ENCODE data around the gene HNRNPR. TPM values are rescaled to one million over a fixed set of nuclear protein-coding genes. Genes with fewer than 3 reads are reported as not detected.

The HNRNPR gene
- total RNA-seq, 1 experiment from 2014 or later, result 141 TPM

DNA sequence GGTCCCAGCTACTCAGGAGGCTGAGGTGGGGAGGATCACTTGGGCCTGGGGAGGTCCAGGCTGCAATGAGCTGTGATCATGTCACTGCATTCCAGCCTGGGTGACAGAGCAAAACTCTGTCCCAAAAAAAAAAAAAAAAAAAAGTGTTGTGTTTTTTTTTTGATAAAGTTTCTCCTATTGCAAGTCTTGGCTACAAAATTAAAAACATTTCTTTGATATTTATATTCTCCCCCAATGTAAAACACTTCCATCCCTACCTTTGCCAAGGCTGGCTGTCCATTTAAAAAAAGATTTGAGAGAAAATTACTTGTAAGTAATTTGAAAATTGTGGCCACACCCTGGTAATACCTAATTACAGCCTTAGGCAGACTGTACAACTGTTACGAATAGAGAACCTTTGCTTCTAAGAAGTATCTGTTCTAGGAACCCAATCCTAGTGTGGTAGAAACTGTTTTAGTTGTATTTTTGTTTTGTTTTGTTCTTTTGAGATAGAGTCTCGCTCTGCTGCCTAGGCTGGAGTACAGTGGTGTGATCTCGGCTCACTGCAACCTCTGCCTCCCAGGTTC, 14.3 kb upstream of the HNRNPR start:
- ATAC-seq (no peak), DNase-seq (no peak)
- Histone ChIP-seq H3K27me3 (ENCODE audit: low read length) (no peaks in the 10 kb centered on the region), H3K79me2 (ENCODE audit: low read length) (peaks cover 4% of the 10 kb centered on the region; the same call in 1 of the 2 replicates), H3F3A (ENCODE audit: low read length, unreplicated experiment) (no peaks in the 10 kb centered on the region), H3K4me2 (ENCODE audit: low read length) (no peak overlapping the region), H4K20me1 (ENCODE audit: low read length) (no peaks in the 10 kb centered on the region), H3K4me1 (ENCODE audit: insufficient read depth, low read length) (no peaks in the 10 kb centered on the region), H2AFZ (ENCODE audit: low read length) (no peak overlapping the region), H3K9me2 (replicated peaks; ENCODE audit: low read length) (no peaks in the 10 kb centered on the region), H3K36me3 (ENCODE audit: low read depth, low read length) (peaks cover 40% of the 10 kb centered on the region), H3K9ac (ENCODE audit: low read length) (no peak overlapping the region), H3K27ac (ENCODE audit: low read length) (no peak overlapping the region), H3K4me3 (ENCODE audit: low read length) (no peak overlapping the region), H3K9me3 (ENCODE audit: low read length) (peaks cover 35% of the 10 kb centered on the region)
- ChIA-PET CTCF (no interaction called here), POLR2A (ENCODE audit: unreplicated experiment) (no interaction called here)
- intact Hi-C loops (cut with micrococcal nuclease), result no loop called here
- no TSS peak for BruUV-seq (replicated peaks)
- no peak for TF ChIP-seq EZH2 (IDR thresholded peaks at IDR 0.05; ENCODE audit: low read length, unreplicated experiment)
- TF ChIP-seq, protein P1, sequence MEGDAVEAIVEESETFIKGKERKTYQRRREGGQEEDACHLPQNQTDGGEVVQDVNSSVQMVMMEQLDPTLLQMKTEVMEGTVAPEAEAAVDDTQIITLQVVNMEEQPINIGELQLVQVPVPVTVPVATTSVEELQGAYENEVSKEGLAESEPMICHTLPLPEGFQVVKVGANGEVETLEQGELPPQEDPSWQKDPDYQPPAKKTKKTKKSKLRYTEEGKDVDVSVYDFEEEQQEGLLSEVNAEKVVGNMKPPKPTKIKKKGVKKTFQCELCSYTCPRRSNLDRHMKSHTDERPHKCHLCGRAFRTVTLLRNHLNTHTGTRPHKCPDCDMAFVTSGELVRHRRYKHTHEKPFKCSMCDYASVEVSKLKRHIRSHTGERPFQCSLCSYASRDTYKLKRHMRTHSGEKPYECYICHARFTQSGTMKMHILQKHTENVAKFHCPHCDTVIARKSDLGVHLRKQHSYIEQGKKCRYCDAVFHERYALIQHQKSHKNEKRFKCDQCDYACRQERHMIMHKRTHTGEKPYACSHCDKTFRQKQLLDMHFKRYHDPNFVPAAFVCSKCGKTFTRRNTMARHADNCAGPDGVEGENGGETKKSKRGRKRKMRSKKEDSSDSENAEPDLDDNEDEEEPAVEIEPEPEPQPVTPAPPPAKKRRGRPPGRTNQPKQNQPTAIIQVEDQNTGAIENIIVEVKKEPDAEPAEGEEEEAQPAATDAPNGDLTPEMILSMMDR (conservative IDR thresholded peaks at IDR 0.05; ENCODE audit: low read depth, low read length), result no peak
- no peak for TF ChIP-seq EZH2phosphoT487 (IDR thresholded peaks at IDR 0.05; ENCODE audit: borderline replicate concordance, low read length)

DNA sequence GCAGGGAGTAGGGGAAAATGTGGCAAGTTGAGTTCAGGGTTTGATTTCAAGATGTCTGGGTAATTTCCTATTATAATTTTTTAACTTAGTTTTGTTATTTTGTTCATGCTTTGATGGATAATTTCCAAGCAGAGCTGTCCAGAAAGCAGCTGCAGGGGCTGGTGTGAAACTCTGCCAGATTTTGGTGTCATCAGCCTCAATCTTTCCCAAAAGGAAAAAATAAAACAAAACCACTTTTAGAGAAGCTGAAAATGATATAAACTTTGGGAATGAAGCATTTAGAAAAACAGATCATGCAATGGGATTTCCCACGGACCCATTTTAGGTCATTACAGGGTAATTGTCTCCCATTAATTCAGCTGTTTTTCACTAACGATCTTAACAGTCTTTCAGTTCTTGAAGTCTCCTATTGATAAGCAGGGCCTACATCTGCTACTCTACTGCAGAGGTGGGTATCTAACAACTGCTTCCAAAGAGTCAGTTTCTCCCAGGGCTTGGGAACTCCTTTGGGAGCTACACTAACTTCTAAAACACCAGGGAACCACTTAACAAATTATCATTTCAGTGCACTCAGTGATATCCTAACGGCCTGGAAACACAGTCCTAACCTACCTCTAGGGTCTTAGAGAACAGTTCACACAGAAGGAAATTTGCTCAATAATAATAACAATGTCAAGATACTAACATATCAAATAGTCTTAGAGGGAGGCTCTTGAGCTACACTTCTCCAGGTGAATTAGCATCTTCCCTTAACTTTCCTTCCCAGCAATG, 13.2 kb upstream of the HNRNPR start:
- BruUV-seq (replicated peaks), result no TSS peak
- TF ChIP-seq, protein P1 (conservative IDR thresholded peaks at IDR 0.05; ENCODE audit: low read depth, low read length), result no peak
- TF ChIP-seq EZH2phosphoT487 (IDR thresholded peaks at IDR 0.05; ENCODE audit: borderline replicate concordance, low read length) (no peak), EZH2 (IDR thresholded peaks at IDR 0.05; ENCODE audit: low read length, unreplicated experiment) (no peak)
- ATAC-seq (no peak), DNase-seq (no peak)
- Histone ChIP-seq H3K27me3 (ENCODE audit: low read length) (no peaks in the 10 kb centered on the region), H3K9me3 (ENCODE audit: low read length) (peaks cover 24% of the 10 kb centered on the region), H3K9ac (ENCODE audit: low read length) (no peak overlapping the region), H3K9me2 (replicated peaks; ENCODE audit: low read length) (no peaks in the 10 kb centered on the region), H2AFZ (ENCODE audit: low read length) (no peak overlapping the region), H3K4me1 (ENCODE audit: insufficient read depth, low read length) (no peaks in the 10 kb centered on the region), H4K20me1 (ENCODE audit: low read length) (no peaks in the 10 kb centered on the region), H3K27ac (ENCODE audit: low read length) (no peak overlapping the region), H3K79me2 (ENCODE audit: low read length) (peaks cover 4% of the 10 kb centered on the region; the same call in 1 of the 2 replicates), H3K4me2 (ENCODE audit: low read length) (no peak overlapping the region), H3K36me3 (ENCODE audit: low read depth, low read length) (peaks cover 30% of the 10 kb centered on the region), H3F3A (ENCODE audit: low read length, unreplicated experiment) (no peaks in the 10 kb centered on the region), H3K4me3 (ENCODE audit: low read length) (no peak overlapping the region)
- POLR2A ChIA-PET (ENCODE audit: unreplicated experiment), result interaction anchor here (0.6 kb wide), 1 partner anchor 11 kb away, joined by 3 read pairs; no protein-coding TSS in a partner anchor
- CTCF ChIA-PET, result interaction anchor here (0.6 kb wide), 1 partner anchor 277 kb away, joined by 3 read pairs; no protein-coding TSS in a partner anchor
- intact Hi-C loops (cut with micrococcal nuclease), result no loop called here

All from PC-3 (cell line).